ENCODE results near the gene ADM2.

DNA sequence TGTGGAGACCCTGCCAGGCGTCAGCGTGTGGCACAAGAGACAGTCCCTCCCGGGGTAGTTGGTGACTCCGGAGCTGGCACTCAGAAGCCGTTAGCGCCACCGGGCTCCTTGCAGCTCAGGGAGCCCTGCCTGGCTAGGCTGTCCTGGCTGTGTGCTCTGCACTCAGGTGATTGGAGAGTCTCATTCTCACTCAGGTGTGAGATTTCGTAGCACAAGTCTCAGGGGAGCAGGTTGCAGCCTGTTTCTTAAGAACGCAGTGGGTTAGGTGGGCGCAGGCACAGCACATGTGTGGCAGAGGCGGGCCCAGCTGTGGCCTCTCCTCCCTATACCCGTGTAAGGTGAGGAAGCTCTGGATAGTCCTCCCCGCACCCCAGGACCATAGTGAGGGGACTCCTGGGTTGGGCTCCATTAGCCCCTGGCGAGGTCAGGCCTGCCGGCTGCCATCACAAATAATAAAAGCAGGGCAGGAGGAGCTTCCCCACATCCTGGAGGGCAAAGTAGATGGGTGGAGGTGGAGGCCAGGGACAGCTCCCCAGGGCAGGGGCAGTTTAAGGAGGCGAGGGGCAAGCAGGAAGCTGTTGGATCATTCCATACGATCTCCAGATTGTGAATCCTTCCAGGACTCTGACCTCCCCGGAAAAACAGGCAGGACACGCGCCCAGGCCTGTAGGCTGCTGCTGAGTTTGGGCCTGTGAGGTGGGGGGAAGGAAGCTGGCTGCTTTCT is 45.9 kb upstream of the ADM2 start:
- no peak for TF ChIP-seq EZH2phosphoT487 (IDR thresholded peaks at IDR 0.05; ENCODE audit: borderline replicate concordance, low read length)
- TF ChIP-seq, protein P1, sequence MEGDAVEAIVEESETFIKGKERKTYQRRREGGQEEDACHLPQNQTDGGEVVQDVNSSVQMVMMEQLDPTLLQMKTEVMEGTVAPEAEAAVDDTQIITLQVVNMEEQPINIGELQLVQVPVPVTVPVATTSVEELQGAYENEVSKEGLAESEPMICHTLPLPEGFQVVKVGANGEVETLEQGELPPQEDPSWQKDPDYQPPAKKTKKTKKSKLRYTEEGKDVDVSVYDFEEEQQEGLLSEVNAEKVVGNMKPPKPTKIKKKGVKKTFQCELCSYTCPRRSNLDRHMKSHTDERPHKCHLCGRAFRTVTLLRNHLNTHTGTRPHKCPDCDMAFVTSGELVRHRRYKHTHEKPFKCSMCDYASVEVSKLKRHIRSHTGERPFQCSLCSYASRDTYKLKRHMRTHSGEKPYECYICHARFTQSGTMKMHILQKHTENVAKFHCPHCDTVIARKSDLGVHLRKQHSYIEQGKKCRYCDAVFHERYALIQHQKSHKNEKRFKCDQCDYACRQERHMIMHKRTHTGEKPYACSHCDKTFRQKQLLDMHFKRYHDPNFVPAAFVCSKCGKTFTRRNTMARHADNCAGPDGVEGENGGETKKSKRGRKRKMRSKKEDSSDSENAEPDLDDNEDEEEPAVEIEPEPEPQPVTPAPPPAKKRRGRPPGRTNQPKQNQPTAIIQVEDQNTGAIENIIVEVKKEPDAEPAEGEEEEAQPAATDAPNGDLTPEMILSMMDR (IDR thresholded peaks at IDR 0.05; ENCODE audit: low read depth, low read length, poor library complexity, severe bottlenecking), result no peak
